Heart left ventricle (tissue), 16 donors: ENCODE results near the gene SMCO3. TPM values are rescaled to one million over a fixed set of nuclear protein-coding genes. Genes with fewer than 3 reads are reported as not detected.

Experiments used
- ATAC-seq, 4 donors: fragments of 200-7000 bp; cut with Tn5 transposase; one replicate each; pipeline ENCODE4 v1.9.1; 2020 to 2022; ENCODE audit warnings: moderate library complexity in 4 of 4, mild to moderate bottlenecking in 3 of 4, moderate number of reproducible peaks in 1 of 4
- DNase-seq, 5 donors: peaks; one replicate each; pipeline ENCODE4 v3.0.0-alpha.2; 2020
- H3K27ac ChIP-seq, 12 donors: fragments of 200-600 bp; sonication (generic) in 4 of 12; one replicate each; pipeline versions ENCODE4 v1.5.0 to v1.8.0; 2016 to 2022; ENCODE audit warnings: mild to moderate bottlenecking in 2 of 12
- H3K27me3 ChIP-seq, 9 donors: fragments of 200-600 bp; sonication (generic) in 2 of 9; one replicate each; pipeline versions ENCODE4 v1.5.1 to v1.8.0; 2016 to 2022; ENCODE audit warnings: mild to moderate bottlenecking in 3 of 9
- H3K36me3 ChIP-seq, 9 donors: fragments of 200-600 bp; sonication (generic) in 2 of 9; one replicate each; pipeline versions ENCODE4 v1.5.0 to v1.8.0; 2018 to 2022; ENCODE audit warnings: mild to moderate bottlenecking in 2 of 9
- H3K4me1 ChIP-seq, 12 donors: fragments of 200-600 bp; sonication (generic) in 4 of 12; one replicate each; pipeline versions ENCODE4 v1.5.0 to v1.8.0; 2016 to 2022; ENCODE audit warnings: mild to moderate bottlenecking in 3 of 12
- H3K4me3 ChIP-seq, 12 donors: fragments of 200-600 bp; sonication (generic) in 4 of 12; one replicate each; pipeline versions ENCODE4 v1.5.0 to v1.8.0; 2017 to 2022; ENCODE audit warnings: mild to moderate bottlenecking in 9 of 12, moderate library complexity in 4 of 12
- H3K9me3 ChIP-seq, 12 donors: fragments of 200-600 bp; sonication (generic) in 4 of 12; one replicate each; pipeline versions ENCODE4 v1.5.0 to v1.8.0; 2016 to 2022; ENCODE audit warnings: mild to moderate bottlenecking in 1 of 12
- CTCF ChIP-seq, 12 donors: fragments of 200-600 bp; sonication (generic) in 4 of 12; IDR thresholded peaks; one replicate each; pipeline versions ENCODE4 v1.5.0 to v1.8.0; 2018 to 2022; ENCODE audit warnings: antibody characterized with exemption in 12 of 12, mild to moderate bottlenecking in 5 of 12
- POLR2A ChIP-seq, 2 donors: fragments of 450-650 bp; IDR thresholded peaks; one replicate each; pipeline ENCODE4 v1.6.1; 2017; ENCODE audit warnings: antibody characterized with exemption in 2 of 2, mild to moderate bottlenecking in 2 of 2, moderate library complexity in 2 of 2
- WGBS, 4 donors: extraction: QIAGEN DNeasy Blood & Tissue Kit in 2 of 4; methylation state at CpG; one replicate each; pipeline versions ENCODE4 v1.1.5 to v1.1.7; 2013 to 2018; 5-methylcytosine and 5-hydroxymethylcytosine counted together
- intact Hi-C, 10 donors: fragments of 100-400 bp; cut with DNase I; formaldehyde crosslinking; loops; one replicate each; pipeline versions ENCODE4 v1.11.1 to v1.14.2; 2022
- polyA plus RNA-seq, 2 donors: library from polyadenylated mRNA; stranded (reverse); fragments of 200-250 nt; gene quantifications; one replicate each; pipeline ENCODE4 v1.2.3, GENCODE V29; 2013
- total RNA-seq, 9 donors: library from RNA; depleted of rRNA in 2 of 9; stranded (reverse); fragments of >200 nt in 2 of 9; fragmentation: NEBNext Ultra II Directional in 3 of 9; extraction: Animal tissue kit (Norgen Biotek cat#: 25700) in 3 of 9; gene quantifications; one replicate each; pipeline versions ENCODE4 v1.1.0 to v1.2.4, GENCODE V29; 2016 to 2023
- donor health status: ischemic (EF 13 %, LVEDD 7.1; RV severe dilation, severe dysfunction).
- donor health status: healthy with polysubstance abuse.
- donor health status: DM: no; HTN: yes; CAD: no.
- donor health status: DM: no; HTN: no; CAD: no.
- donor health status: ischemic (EF 25% LVEDD 6.9; RV normal size, moderate dysfunction).
- donor health status: ischemic (EF 25% LVEDD 5.7; RV mildly dilated, moderate dysfunction).
- donor health status: healthy.
- donor health status: DM: yes; HTN: yes; CAD: no.
- donor health status: ischemic (EF 35%, LVEDD 5.7; RV mildly dilated, moderate dysfunction).
- donor health status: nonischemic (EF 11% LVEDD 7.7; RV severe dilation, severe dysfunction).
- donor health status: DM: yes; HTN: yes; CAD: no.
- donor health status: PGD.
- donor health status: ischemic (EF 29% LVEDD 5.4; RV normal size, mild dysfunction).
- donor health status: nonischemic (EF 23%, LVEDD 6.1; RV moderate dilation, normal function).

Gene SMCO3
- total and polyA plus RNA-seq, 11 donors, result 0.07 to 0.91 (median 0.17) TPM; not detected in 5

- Histone ChIP-seq H3K4me1 (peaks cover 0 to 33% (median 17%) of the 10 kb centered on the region in 12 donors), H3K27ac (peak overlapping the region in 11 of 12 donors; percentile 74 to 95 (median 88)), H3K4me3 (peak overlapping the region; percentile 74 to 95 (median 82)), H3K36me3 (peaks cover 0 to 34% (median 23%) of the 10 kb centered on the region in 9 donors), H3K9me3 (no peaks in the 10 kb centered on the region), H3K27me3 (no peaks in the 10 kb centered on the region)
- no peak for ATAC-seq
- no peak for DNase-seq
- intact Hi-C loops, result loop anchor here in 5 of 10 donors (1.0 to 5.0 kb wide), 4 partner anchors 28 to 40 kb away; partner anchors contain the start of gene ART4 (in 3 of the 5)
- TF ChIP-seq CTCF (IDR thresholded peaks at IDR 0.05) (no peak), POLR2A (IDR thresholded peaks at IDR 0.05) (no peak)
- 0 to 2% (median 0%) methylated on average over 7 of the region's 7 CpGs for WGBS, 4 donors
These were observed 11.3 kb downstream of the SMCO3 start for GRCh38 chr12:14802721-14803010.

GRCh38 chr12:14802247-14802646 is 11.7 kb downstream of the SMCO3 start:
- no peak for ATAC-seq
- 68 to 76% (median 73%) methylated on average over 4 of the region's 4 CpGs for WGBS, 4 donors
- H3K27me3 ChIP-seq, result no peaks in the 10 kb centered on the region
- peaks cover 0 to 33% (median 17%) of the 10 kb centered on the region in 12 donors for H3K4me1 ChIP-seq
- H3K27ac ChIP-seq, result peak overlapping the region in 5 of 12 donors; percentile 74 to 95 (median 91)
- H3K4me3 ChIP-seq, result peak overlapping the region in 11 of 12 donors; percentile 76 to 95 (median 83)
- no peaks in the 10 kb centered on the region for H3K9me3 ChIP-seq
- intact Hi-C loops, result loop anchor here in 5 of 10 donors (2.0 to 5.0 kb wide), 3 partner anchors 27 to 40 kb away; partner anchors contain the start of gene ART4 (in 3 of the 5)
- TF ChIP-seq POLR2A (IDR thresholded peaks at IDR 0.05), result no peak
- no peak for TF ChIP-seq CTCF (IDR thresholded peaks at IDR 0.05)
- DNase-seq, result no peak
- peaks cover 0 to 38% (median 27%) of the 10 kb centered on the region in 9 donors for H3K36me3 ChIP-seq

DNA sequence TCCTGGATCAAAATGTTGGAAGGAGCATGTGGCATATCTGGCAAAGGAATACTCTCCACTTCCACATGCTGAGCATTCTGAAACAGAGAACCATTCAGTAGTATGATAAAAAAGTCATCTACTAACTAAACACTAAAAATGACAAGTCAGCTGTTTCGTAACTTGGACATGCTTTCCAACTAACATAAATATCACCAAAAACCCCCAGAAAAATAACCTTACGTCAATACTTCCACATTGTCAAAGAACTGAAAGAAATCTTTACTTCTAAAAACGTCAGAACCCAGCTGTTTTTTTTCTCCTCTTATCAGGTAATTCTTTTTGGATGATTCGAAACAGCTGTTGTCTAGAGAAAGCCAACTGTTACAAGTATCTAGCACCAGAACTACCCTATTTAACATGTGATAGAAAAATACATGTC is 18.9 kb downstream of the SMCO3 start:
- ATAC-seq, result peak in 2 of 4 donors; percentile 42 to 65
- intact Hi-C loops, result no loop called here
- Histone ChIP-seq H3K9me3 (no peaks in the 10 kb centered on the region), H3K27ac (peak overlapping the region in 3 of 12 donors; percentile 1 to 27 (median 3)), H3K36me3 (peaks cover 2 to 100% (median 99%) of the 10 kb centered on the region in 9 donors), H3K4me1 (peaks cover 0 to 7% (median 0%) of the 10 kb centered on the region in 12 donors), H3K27me3 (no peaks in the 10 kb centered on the region), H3K4me3 (no peak overlapping the region)
- 62 to 70% (median 66%) methylated on average over 4 of the region's 4 CpGs for WGBS, 4 donors
- DNase-seq, result no peak
- no peak for TF ChIP-seq POLR2A (IDR thresholded peaks at IDR 0.05)
- no peak for TF ChIP-seq CTCF (IDR thresholded peaks at IDR 0.05)

GRCh38 chr12:14785568-14785967 is 28.4 kb downstream of the SMCO3 start:
- TF ChIP-seq POLR2A (IDR thresholded peaks at IDR 0.05) (no peak), CTCF (IDR thresholded peaks at IDR 0.05) (no peak)
- WGBS, 4 donors, result 88 to 92% (median 90%) methylated on average over 3 of the region's 3 CpGs
- Histone ChIP-seq H3K36me3 (peaks cover 7 to 70% (median 53%) of the 10 kb centered on the region in 9 donors), H3K27me3 (no peaks in the 10 kb centered on the region), H3K4me1 (peaks cover 0 to 5% (median 0%) of the 10 kb centered on the region in 12 donors), H3K9me3 (no peaks in the 10 kb centered on the region), H3K27ac (no peak overlapping the region), H3K4me3 (no peak overlapping the region)
- DNase-seq (no peak), ATAC-seq (no peak)
- intact Hi-C loops, result no loop called here
